HG03139 (cell line): ENCODE measurements around the gene KCP.

Source experiments
- ATAC-seq: cut with Tn5 transposase; IDR thresholded peaks from one replicate; pipeline ENCODE4 v1.9.1; 2021; ENCODE audit not compliant: unreplicated experiment

The KCP gene

DNA sequence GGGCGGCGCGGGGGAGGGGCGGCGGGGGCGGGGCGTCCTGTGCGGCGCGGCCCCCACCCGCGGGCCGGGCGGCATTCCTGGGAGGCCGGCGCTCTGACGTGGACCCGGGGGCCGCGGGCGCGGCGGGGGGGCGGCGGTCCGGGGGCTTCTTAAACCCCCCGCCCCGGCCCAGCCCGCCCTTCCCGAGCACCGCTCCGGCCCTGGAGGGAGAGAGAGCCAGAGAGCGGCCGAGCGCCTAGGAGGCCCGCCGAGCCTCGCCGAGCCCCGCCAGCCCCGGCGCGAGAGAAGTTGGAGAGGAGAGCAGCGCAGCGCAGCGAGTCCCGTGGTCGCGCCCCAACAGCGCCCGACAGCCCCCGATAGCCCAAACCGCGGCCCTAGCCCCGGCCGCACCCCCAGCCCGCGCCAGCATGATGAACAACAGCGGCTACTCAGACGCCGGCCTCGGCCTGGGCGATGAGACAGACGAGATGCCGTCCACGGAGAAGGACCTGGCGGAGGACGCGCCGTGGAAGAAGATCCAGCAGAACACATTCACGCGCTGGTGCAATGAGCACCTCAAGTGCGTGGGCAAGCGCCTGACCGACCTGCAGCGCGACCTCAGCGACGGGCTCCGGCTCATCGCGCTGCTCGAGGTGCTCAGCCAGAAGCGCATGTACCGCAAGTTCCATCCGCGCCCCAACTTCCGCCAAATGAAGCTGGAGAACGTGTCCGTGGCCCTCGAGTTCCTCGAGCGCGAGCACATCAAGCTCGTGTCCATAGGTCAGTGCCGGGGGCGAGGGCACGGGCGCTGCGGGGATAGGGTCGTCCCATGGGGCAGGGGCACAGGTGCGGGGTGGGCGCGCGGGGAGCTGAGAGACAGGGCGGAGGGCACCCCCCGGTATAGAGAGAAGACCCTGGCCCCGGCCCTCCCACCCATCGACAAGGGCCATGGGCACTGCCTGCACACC is 80.0 kb downstream of the KCP start, which contains the start of gene FLNC:
Gene FLNC, plus strand, starts transcription at position 176 of the 947 bp plus-strand sequence. Its CDS starts 232 bp downstream, at position 408.
- no peak for ATAC-seq

DNA sequence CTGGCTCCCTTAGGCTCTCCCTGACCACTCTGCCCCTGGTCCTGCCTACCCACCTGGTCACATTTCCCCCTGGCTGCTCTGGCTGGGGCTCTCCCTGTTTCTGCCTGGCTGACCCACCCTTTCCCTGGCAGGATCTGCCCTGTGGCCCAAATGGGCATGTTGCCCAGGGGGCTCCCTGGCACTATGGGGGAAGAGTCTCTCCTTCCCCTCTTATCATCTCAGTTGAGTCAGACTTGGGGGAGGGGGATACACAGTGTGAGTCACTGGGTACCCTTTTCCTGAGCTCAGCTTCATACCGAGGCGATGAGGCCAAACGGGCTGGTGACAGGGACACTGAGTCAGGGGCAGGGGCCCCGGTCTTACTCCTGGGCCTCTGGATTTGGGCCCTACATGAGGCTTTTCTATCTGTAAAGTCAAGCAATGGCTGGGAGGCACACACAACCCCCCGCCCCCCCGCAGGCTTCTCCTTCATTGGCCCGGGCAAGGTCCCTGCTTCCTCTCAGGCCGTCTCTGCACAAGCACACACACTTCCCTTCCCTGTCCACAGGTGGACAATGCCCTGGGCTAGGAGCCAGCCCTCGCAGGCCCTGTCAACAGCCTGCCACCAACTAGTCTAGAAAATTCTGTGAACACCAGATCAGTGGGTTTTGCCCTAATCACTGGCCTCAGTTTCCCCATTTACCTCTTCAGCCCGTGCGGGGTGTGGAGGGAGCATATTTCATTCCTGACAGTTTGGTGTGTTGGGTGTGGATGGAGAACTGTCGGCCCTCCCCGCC is 80.9 kb downstream of the KCP start:
- no peak for ATAC-seq

DNA sequence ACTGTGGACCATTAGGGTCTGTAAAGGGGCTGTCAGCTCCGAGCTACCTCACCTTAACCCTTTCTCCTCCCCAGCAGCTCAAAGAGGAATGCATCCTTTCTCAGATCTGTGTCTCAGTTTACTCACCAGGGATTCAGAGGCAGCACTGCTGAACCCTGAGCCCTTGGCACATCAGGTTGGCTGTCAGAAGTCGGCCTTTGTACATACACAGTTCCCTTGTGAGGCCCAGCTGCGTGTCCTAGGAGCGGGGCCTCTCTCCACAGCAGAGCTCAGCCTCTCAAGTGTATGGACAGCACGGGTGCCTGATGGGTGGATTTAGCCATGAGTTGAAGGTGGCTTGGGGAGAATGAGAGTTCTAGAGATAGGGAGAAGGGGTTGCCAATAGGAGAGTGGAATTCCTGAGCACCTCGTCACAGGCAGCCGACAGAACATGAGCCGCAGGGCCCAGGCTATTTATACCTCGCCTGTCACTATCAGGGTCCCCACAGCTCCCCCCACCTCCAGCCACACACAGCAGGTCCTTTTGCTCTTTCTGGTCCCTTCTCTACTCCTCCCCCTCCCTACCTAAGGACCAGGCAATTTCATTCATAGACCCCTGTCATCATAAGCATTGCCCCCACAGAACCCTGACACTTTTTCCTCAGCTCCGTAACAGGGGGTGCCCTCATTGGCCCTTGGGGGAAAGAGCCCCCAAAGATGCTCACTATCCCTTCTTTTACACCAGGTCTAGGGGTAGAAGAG is 82.4 kb downstream of the KCP start:
- no peak for ATAC-seq

DNA sequence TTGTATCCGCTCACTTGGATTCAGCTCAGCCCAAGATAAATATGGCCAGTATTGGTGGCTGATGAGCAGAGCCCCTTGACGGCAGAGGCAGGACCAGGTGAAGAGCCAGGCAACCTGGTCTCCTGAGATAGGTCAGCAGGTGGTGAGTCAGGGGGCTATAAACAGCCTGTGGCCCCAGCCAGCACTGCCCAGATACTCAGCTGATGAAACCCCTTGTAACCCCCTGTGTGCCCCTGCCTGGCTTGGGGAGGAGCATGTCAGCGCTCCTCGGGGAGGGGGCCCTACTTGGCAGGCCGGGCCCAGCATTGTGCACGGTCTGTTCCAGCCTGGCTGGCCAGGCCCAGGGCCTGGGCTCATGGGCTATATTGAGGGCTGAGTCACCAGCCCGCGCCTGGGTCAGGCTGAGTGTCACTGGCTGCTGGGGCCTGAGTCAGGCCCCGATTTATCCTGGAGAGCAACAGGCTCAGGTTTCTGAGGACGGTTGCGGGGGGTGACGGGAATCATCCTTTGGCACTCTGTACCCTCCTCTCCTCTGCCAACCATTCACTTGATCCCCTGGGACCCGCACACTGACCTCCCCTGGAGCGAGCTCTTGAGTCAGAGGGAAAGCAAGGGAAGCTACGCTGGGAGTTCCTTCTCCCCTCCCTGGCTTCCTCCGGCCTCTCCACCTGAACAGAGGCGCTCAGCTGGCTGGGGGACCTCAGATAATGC is 83.1 kb downstream of the KCP start:
- ATAC-seq: no peak

DNA sequence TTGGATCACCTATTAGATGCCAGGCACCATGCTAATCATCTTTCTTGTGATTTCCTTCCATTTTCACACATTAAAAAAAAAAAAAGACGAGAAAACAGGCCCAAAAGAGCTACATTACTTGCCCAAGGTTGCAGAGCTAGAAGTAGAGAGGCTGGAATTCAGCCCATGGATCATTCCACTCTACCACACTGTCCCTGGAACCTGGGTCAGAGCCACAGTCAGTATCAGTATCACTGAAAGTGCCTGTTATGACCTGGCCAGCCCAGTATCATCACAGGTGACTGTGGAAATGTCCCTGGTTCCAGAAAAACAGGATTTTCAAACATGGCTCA is 83.6 kb downstream of the KCP start:
- ATAC-seq: no peak
